Epithelial cell of prostate (primary cell): Measurements from ENCODE around the gene VAC14.

Experiments used
- DNase-seq: peaks from one replicate; pipeline ENCODE4 v3.0.0-alpha.2; 2011; ENCODE audit warnings: low read depth, low spot score
- H3K27ac ChIP-seq: fragments of 450-650 bp; 2 replicates; pipeline ENCODE4 v1.5.1; 2017; ENCODE audit warnings: mild to moderate bottlenecking

Gene VAC14

GRCh38 chr16:70712942-70713341 lies 88.0 kb downstream of the VAC14 start:
- H3K27ac ChIP-seq, result no peak overlapping the region
- no peak for DNase-seq

- DNase-seq, result no peak
- no peak overlapping the region for H3K27ac ChIP-seq
Observed at GRCh38 chr16:70712359-70712758, 88.6 kb downstream of the VAC14 start.

DNA sequence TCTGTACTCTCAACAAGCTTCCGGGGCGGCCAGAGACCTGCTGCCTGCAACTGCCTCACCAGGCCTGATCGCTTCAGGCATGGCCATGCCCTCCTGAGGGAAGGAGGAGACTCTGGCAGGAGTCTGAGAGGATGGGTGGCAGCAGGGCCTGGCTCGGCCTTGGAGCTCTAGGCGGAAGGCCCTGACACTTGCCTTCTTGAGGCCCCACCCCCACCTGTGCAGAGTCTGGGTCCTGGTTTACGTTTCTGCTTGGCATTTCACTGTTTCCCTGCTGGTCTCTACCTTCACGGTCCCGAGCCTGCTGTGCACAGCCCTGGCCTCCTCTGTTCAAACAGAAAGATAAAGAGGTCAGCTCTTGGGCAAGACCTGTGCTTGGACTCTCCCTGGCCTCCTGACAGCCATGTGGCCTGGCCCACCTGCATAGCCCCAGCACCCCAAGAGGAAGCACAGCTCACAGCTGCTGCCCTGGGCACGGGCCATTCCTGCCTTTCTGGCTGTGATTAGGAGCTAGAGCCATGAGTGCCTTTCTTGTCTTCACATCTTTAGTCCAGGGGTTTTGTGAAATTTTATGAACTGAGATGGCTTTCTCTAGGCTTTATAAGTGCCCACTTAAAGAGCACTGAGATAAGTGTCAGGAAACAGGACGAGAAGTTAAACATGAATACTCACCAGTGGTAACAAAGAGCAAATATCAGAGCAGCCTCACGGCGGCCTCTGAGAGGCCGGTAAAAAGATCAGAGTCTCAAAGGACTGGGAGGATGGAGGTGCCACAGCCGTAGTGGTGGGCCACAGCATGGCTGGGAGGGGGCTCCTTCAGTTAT lies 89.5 kb downstream of the VAC14 start:
- no peak for DNase-seq
- H3K27ac ChIP-seq, result no peak overlapping the region

GRCh38 chr16:70710422-70711210 lies 90.3 kb downstream of the VAC14 start:
- H3K27ac ChIP-seq, result no peak overlapping the region

GRCh38 chr16:70709942-70710341 lies 91.0 kb downstream of the VAC14 start:
- no peak for DNase-seq
- H3K27ac ChIP-seq, result no peak overlapping the region

More at GRCh38 chr16:70710422-70711210, 90.3 kb downstream of the VAC14 start:
- DNase-seq, result no peak

DNA sequence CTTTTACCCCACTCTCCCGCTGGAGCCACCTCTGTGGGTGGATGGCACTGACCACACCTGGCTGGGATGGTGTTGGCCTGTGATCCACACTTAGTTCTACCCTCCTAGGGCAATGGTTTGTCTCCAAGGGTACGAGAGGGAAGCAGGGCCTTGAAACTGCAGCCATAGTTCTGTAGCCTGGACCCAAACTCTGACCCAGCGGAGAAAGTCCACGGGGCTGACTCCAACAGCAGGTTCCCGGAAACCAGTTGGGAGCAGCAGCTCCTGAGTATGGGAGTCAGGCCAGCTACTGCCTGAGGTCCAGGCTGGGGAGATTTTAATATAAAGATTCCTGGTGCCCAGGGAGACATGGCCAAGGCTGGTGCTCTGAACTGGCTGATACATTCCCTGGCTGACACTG lies 91.5 kb downstream of the VAC14 start:
- no peak overlapping the region for H3K27ac ChIP-seq
- DNase-seq, result no peak

DNA sequence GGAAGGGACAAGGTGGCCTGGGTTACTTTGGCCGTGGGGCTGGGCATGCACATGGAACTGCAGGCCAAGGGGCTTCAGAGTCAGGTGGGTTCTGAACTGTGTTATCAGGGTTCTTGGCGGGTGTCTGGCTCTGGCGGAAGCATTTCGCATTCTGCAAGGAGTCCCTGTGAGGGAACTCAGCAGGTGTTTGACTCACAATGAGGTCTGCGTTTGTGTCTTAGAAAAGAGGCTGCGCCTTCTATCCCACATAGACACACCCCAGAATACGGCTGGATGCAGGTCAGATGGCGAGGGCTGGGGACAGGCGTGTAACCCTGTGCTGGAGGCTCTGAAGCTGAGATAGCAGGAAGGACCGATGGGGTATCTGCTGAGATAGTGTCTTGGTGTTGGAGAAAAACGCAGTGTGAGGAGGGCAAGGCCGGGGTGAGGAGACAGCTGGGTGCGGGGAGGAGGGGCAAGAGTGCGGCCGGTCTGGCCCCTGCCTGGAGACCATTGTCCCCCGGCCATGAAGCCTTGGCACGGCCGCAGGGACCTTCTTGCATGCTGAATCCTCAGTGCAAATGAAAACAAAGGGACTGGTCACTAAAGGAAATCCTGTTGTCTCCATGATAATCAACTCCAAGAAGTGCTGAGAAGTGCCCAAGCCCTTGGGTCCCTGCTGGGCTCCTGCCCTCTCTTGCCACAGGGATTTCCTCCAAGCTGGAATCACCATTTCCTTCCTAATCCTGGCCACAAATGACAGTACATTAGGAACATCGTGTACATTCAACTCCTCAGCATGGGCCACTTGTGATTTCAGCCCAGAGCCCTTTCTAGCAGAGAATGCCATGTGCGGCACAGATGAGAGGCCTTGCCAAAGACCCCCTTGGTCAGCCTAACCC lies 92.4 kb downstream of the VAC14 start:
- no peak overlapping the region for H3K27ac ChIP-seq

DNA sequence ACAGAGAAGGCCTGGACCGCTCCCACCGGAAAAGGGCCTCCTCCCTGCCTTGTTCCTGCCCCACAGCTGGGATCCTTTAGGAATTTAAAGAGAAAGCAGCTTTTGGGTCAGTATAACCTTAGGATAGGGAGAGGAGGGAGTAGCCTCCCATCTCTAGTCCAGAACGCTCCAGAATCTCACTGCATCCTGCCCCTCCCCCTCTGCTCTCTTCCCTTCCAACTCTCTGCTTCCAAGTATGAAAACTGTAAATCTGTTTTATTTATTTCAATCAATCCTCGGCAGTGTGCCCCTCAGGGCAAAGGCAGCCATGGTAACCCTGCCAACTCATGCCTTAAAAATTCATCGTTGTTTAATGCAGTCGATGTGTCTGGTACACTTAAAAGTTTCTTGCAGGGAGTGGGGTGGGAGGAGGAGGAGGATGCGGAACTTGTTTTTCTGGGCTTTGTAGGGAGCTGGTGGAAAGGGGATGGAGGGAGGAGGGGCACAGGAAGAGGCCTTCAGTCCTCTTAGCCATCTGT lies 94.0 kb downstream of the VAC14 start:
- DNase-seq, result no peak

More for the DNA sequence above, 92.4 kb downstream of the VAC14 start:
- DNase-seq, result no peak

GRCh38 chr16:70705056-70705455 lies 95.9 kb downstream of the VAC14 start:
- no peak overlapping the region for H3K27ac ChIP-seq
- no peak for DNase-seq

More for the DNA sequence above, 94.0 kb downstream of the VAC14 start:
- H3K27ac ChIP-seq, result peak overlapping the region; percentile 59

GRCh38 chr16:70704586-70704985 lies 96.4 kb downstream of the VAC14 start:
- no peak for DNase-seq
- H3K27ac ChIP-seq, result no peak overlapping the region

DNA sequence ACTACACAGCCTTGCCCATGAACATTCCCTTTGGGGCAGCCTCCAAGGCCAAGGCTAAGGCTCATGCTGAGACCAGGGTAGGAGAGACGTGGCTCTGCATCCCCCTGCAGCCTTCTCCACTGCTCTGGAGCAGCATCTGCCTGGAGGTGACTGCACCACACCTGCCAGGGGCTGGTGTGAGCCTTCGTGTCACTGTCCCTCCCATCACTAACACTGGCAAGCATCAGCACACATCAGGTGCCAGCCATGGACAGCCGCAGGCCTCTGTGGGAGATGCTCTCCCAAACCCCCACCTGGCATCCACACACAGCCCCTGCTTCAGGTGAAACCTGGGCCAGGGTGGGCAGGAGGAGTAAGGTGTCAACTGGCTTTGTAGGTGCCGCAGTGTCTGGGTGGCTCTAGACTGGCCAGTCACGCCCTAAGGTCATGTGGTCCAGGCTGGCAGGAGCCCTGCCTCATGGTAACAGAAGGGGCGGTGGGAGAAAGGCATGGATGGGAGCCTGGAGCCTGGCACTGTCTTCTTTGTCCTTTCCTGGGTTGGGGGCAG lies 97.0 kb downstream of the VAC14 start:
- no peak overlapping the region for H3K27ac ChIP-seq
- DNase-seq, result no peak

GRCh38 chr16:70703041-70703834 lies 97.7 kb downstream of the VAC14 start:
- no peak for DNase-seq
- H3K27ac ChIP-seq, result peak overlapping the region; percentile 78

- no peak for DNase-seq
- H3K27ac ChIP-seq, result peak overlapping the region; percentile 78
Observed at GRCh38 chr16:70702624-70703023, 98.3 kb downstream of the VAC14 start.

DNA sequence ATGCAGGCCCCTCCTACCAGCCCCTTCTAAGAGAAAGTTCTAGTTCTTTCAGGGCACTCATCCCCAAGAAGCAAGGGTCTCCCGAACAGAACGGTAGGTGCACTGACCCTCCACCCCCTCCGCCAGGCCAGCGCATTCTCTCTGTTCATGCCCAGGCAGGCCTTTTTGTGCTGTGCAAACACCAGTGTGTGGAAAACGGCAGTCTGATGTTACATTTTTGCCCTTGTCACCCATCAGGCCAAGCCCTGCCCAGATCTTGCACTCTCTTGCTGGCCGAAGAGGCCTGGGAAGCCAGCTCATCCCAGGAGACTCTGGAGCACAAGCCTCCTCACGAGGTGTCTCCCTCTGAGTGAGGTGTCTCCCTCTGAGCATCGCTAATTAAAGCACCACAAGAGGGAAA lies 99.0 kb downstream of the VAC14 start:
- peak overlapping the region; percentile 78 for H3K27ac ChIP-seq
- DNase-seq, result no peak

- no peak for DNase-seq
- peak overlapping the region; percentile 78 for H3K27ac ChIP-seq
Observed at GRCh38 chr16:70701596-70701995, 99.4 kb downstream of the VAC14 start.

DNA sequence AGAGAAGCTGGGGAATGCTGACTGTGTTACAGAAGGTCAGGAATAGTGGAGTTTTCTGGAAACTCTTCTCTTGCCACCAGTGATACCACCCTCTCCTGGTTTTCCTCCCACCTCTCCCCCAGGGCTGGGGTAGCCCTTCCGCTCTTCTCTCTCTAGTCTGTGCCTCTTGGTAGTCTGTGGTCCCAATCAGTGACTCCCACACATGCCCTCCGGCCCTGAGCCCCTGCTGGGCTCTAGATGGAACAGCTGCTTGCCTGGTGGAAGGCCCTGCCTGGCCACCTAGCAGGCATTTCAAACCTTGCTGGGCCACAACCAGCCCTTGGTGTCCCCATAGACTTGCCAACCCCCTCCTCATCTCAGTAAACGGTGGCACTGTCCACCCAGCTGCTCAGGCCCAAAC lies 99.9 kb downstream of the VAC14 start:
- H3K27ac ChIP-seq, result peak overlapping the region; percentile 78
- DNase-seq, result no peak

DNA sequence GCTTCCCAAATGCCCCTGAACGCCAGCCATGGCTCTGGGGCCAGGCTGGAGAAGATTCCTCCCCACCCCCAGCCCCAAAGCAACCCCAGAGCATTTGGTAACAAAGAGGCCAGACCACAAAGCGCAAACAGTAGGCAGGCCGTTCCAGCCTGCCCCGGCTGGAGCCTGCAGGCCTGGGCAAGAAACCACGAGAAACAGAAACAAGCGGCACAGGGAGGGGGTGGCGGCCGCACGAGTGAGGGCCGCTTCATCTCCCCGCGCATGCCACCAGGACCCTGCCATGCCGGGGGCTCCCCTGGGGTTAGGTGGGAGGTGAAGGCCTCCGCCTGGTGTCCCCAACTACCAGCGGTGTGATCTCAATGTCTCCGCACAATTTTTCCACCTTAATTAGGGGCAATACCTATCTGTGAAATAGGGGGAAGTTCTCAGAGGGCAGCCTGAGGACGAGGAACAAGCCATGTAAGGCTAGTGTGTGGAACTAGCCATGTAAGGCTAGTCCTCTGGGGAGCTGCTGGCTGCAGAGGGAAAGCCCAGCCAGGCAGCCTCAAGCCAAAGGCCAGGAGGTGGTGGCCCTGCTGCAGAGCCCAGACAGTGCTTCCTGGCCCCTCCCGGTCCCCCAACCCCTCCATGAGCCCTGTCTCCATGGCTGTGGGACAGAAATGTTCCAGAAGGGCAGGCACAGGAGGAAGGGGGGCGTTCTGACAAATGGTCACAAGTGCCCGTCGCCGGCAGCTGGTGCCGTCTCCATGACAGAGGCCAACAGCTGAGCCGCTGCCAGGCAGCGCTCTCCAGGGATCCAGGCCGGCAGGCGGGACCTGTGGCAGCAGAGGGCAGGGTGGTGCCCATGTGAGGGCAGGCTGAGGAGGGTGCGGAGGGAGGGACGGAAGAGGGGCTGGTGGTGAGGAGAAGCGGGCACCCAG lies 100.6 kb downstream of the VAC14 start:
- DNase-seq, result peak; percentile 33
- H3K27ac ChIP-seq, result peak overlapping the region; percentile 78

- peak overlapping the region; percentile 78 for H3K27ac ChIP-seq
Observed at GRCh38 chr16:70699696-70700095, 101.3 kb downstream of the VAC14 start.

More at GRCh38 chr16:70699696-70700095, 101.3 kb downstream of the VAC14 start:
- no peak for DNase-seq
